DOHH2 (cell line): Measurements from ENCODE around the gene ACTL7A.

Source experiments
- H3F3A ChIP-seq: fragments of 200-600 bp; sonication (generic), shearing (Covaris generic); 2 replicates; pipeline ENCODE4 v1.6.0; 2016; ENCODE audit warnings: antibody characterized with exemption, mild to moderate bottlenecking; ENCODE audit not compliant: control insufficient read depth, insufficient read depth
- H3K27ac ChIP-seq: fragments of 200-600 bp; sonication (generic); 2 replicates; pipeline ENCODE4 v1.5.1; 2014; ENCODE audit warnings: low read depth, mild to moderate bottlenecking, low read length, moderate library complexity
- H3K27me3 ChIP-seq: fragments of 200-600 bp; sonication (generic); 2 replicates; pipeline ENCODE4 v1.6.1; 2014; ENCODE audit warnings: mild to moderate bottlenecking, low read length, mixed read lengths; ENCODE audit not compliant: control insufficient read depth
- H3K36me3 ChIP-seq: fragments of 200-600 bp; sonication (generic); 2 replicates; pipeline ENCODE4 v1.6.1; 2014; ENCODE audit warnings: mild to moderate bottlenecking, low read length, moderate library complexity, mixed read lengths; ENCODE audit not compliant: control insufficient read depth
- H3K4me1 ChIP-seq: fragments of 200-600 bp; sonication (generic); 2 replicates; pipeline ENCODE4 v1.6.1; 2014; ENCODE audit warnings: mild to moderate bottlenecking, low read length, mixed read lengths; ENCODE audit not compliant: control insufficient read depth
- H3K4me2 ChIP-seq: fragments of 200-600 bp; sonication (generic); 2 replicates; pipeline ENCODE4 v1.6.0; 2014; ENCODE audit warnings: mild to moderate bottlenecking, low read length, moderate library complexity
- H3K4me3 ChIP-seq: fragments of 200-600 bp; sonication (generic); 2 replicates; pipeline ENCODE4 v1.5.1; 2014; ENCODE audit warnings: mild to moderate bottlenecking, low read length, mixed read lengths
- H3K79me2 ChIP-seq: fragments of 200-600 bp; sonication (generic); 2 replicates; pipeline ENCODE4 v1.6.1; 2014; ENCODE audit warnings: mild to moderate bottlenecking, low read length, mixed read lengths; ENCODE audit not compliant: control insufficient read depth
- H3K9me2 ChIP-seq: fragments of 200-600 bp; sonication (generic); replicated peaks from 2 replicates; pipeline ENCODE4 v1.6.1; 2014; ENCODE audit warnings: mild to moderate bottlenecking, low read length, mixed read lengths; ENCODE audit not compliant: control insufficient read depth
- H3K9me3 ChIP-seq: fragments of 200-600 bp; sonication (generic); 2 replicates; pipeline ENCODE4 v1.6.1; 2014; ENCODE audit warnings: antibody characterized with exemption, low read length, mixed read lengths; ENCODE audit not compliant: control insufficient read depth, insufficient read depth
- H4K20me1 ChIP-seq: fragments of 200-600 bp; sonication (generic); 2 replicates; pipeline ENCODE4 v1.6.0; 2014; ENCODE audit warnings: low read depth, mild to moderate bottlenecking, antibody characterized with exemption, low read length, moderate library complexity; ENCODE audit not compliant: control insufficient read depth, insufficient read depth
- CTCF ChIP-seq: fragments of 200-600 bp; sonication (generic); IDR thresholded peaks from one replicate; pipeline ENCODE4 v1.5.1; 2014; ENCODE audit warnings: antibody characterized with exemption, mild to moderate bottlenecking, low read depth, low read length; ENCODE audit not compliant: poor library complexity, severe bottlenecking
- EZH2phosphoT487 ChIP-seq: fragments of 200-600 bp; sonication (generic); IDR thresholded peaks from 2 replicates; pipeline ENCODE4 v1.6.1; 2017; ENCODE audit warnings: borderline replicate concordance, mild to moderate bottlenecking, antibody characterized with exemption, low read length, moderate library complexity, mixed read lengths

Gene ACTL7A

DNA sequence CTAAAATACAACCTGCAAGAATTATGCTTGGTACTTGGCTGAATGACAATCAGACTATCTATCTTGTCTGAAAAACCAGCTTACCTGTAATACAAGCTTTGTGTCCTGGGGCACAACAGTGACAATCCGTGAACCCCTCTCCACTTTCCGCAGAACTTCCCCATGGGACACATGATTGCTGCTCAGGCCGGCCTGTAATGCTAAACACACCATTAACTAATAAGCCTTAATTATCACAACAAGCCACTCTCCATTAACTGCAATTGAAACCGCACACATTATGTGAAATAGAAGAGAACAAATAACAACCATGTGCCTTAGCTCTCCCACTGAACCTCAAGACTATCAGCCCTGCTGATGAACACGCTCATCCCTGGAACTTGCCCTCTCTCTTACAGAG, 38.1 kb downstream of the ACTL7A start:
- Histone ChIP-seq H3K9me3 (no peaks in the 10 kb centered on the region), H3K4me3 (no peak overlapping the region), H3K79me2 (no peaks in the 10 kb centered on the region), H3K4me2 (no peak overlapping the region), H3K36me3 (peaks cover 86% of the 10 kb centered on the region), H3K27ac (no peak overlapping the region), H3K9me2 (no peaks in the 10 kb centered on the region), H4K20me1 (no peaks in the 10 kb centered on the region), H3F3A (no peaks in the 10 kb centered on the region), H3K27me3 (no peaks in the 10 kb centered on the region), H3K4me1 (no peaks in the 10 kb centered on the region)
- TF ChIP-seq EZH2phosphoT487 (no peak), CTCF (no peak)

- no peak overlapping the region for H3K27ac ChIP-seq
- H3K79me2 ChIP-seq: no peaks in the 10 kb centered on the region
- H3K27me3 ChIP-seq: no peaks in the 10 kb centered on the region
- H4K20me1 ChIP-seq: no peaks in the 10 kb centered on the region
- no peaks in the 10 kb centered on the region for H3K4me1 ChIP-seq
- no peak overlapping the region for H3K4me2 ChIP-seq
- TF ChIP-seq CTCF (no peak), EZH2phosphoT487 (no peak)
- H3F3A ChIP-seq: no peaks in the 10 kb centered on the region
- H3K9me2 ChIP-seq: no peaks in the 10 kb centered on the region
- H3K9me3 ChIP-seq: no peaks in the 10 kb centered on the region
- no peak overlapping the region for H3K4me3 ChIP-seq
- H3K36me3 ChIP-seq: peaks cover 87% of the 10 kb centered on the region
Observed at GRCh38 chr9:108903420-108904103, 41.5 kb downstream of the ACTL7A start.

- no peaks in the 10 kb centered on the region for H4K20me1 ChIP-seq
- no peak overlapping the region for H3K27ac ChIP-seq
- H3K36me3 ChIP-seq: peaks cover 89% of the 10 kb centered on the region
- no peaks in the 10 kb centered on the region for H3F3A ChIP-seq
- no peak overlapping the region for H3K4me2 ChIP-seq
- no peaks in the 10 kb centered on the region for H3K27me3 ChIP-seq
- no peak for TF ChIP-seq CTCF
- TF ChIP-seq EZH2phosphoT487: no peak
- no peaks in the 10 kb centered on the region for H3K9me3 ChIP-seq
- no peaks in the 10 kb centered on the region for H3K79me2 ChIP-seq
- no peaks in the 10 kb centered on the region for H3K4me1 ChIP-seq
- no peak overlapping the region for H3K4me3 ChIP-seq
- no peaks in the 10 kb centered on the region for H3K9me2 ChIP-seq
Observed at GRCh38 chr9:108904161-108904560, 42.1 kb downstream of the ACTL7A start.
